22Rv1 (cell line): ENCODE measurements around the gene SENP7.
A peak's percentile ranks its signal among the peaks of the same experiment; 100 is the strongest.

ENCODE experiments used
- H3K27ac ChIP-seq: fragments of 450-650 bp; 2 replicates; pipeline ENCODE4 v1.5.1; 2017
- ZFX ChIP-seq: fragments of 450-650 bp; IDR thresholded peaks from 2 replicates; pipeline ENCODE4 v1.6.1; 2017; ENCODE audit warnings: antibody characterized with exemption, borderline replicate concordance
- TF ChIP-seq, protein P1 (sequence below): fragments of 450-650 bp; IDR thresholded peaks from 2 replicates; pipeline ENCODE4 v1.5.1; 2017; ENCODE audit warnings: mild to moderate bottlenecking

Gene SENP7

DNA sequence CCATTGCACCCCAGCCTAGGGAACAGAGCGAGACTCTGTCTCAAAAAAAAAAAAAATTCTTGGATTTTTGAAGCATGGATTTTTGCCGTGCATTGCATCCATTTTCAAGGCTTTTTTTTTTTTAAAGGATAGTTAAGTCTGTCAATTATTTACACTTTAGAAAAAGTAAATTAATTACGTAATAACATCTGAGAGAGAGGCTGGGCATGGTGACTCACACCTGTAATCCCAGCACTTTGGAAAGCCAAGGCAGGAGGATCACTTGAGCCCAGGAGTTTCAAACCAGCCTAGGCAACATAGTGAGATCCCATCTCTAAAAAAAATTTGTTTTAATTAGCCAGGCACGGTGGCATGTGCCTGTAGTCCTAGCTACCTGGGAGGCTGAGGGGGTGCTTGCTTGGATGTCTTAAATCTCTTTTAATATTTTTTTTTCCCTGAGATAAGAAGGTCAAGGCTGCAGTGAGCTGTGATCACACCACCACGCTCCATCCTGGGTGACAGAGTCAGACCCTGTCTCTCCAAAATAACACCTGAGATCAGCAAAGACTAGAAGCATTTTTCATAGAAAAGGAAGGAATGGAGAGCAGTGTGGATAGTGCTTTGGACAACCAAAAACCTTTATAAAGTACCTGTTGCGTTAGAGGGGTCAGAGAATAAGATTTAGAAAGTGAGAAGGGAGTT is 6.8 kb upstream of the SENP7 start:
- TF ChIP-seq, protein P1, sequence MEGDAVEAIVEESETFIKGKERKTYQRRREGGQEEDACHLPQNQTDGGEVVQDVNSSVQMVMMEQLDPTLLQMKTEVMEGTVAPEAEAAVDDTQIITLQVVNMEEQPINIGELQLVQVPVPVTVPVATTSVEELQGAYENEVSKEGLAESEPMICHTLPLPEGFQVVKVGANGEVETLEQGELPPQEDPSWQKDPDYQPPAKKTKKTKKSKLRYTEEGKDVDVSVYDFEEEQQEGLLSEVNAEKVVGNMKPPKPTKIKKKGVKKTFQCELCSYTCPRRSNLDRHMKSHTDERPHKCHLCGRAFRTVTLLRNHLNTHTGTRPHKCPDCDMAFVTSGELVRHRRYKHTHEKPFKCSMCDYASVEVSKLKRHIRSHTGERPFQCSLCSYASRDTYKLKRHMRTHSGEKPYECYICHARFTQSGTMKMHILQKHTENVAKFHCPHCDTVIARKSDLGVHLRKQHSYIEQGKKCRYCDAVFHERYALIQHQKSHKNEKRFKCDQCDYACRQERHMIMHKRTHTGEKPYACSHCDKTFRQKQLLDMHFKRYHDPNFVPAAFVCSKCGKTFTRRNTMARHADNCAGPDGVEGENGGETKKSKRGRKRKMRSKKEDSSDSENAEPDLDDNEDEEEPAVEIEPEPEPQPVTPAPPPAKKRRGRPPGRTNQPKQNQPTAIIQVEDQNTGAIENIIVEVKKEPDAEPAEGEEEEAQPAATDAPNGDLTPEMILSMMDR = no peak
- TF ChIP-seq ZFX = no peak
- no peak overlapping the region for H3K27ac ChIP-seq

DNA sequence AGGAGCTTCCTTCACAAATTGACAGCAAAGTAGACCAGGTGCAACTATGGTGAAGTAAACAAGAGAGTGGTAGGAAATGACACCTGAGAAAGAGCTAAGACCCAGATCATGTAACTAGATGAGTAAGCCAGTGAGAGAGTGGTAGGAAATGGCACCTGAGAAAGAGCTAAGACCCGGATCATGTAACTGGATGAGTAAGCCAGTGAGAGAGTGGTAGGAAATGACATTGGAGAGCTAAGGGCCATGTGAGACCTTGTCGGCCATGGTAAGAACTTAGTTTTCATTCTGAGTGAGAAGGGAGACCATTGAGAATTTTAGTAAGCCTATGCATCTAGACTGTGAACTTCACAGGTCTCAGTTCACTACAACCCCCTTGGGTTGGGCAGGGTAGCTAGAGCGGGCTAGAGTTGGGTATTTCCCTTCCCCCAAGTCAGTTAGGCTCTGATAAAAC is 5.4 kb upstream of the SENP7 start:
- no peak overlapping the region for H3K27ac ChIP-seq
- TF ChIP-seq, protein P1 = no peak
- TF ChIP-seq ZFX = no peak

DNA sequence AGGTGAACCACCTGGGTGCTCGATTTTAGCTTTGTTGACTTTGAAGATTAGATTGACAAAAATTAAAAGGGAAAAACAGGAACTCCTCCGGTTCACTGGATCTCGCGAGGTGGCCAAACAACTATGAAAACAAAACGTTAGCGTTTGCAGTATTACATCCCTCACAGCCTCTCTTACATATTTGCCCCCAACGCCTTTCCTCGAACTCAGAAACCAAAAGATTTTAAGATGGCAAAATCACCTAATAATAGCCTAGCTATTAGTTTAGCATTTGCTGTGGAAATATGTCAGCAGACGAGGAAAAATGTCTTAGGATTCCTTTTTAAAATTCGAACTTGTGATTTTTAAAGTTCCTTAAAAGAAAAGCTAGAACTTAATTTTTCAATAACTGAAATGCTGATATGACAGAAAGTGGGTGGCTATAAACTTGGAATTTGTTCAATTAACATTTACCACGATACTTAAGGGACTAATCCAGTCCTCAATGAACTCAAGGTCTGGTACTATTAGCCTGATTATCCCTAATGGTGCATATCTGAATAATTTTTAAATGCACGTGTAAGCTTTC is 491 bp upstream of the SENP7 start:
- peak overlapping the region; percentile 67 for H3K27ac ChIP-seq
- TF ChIP-seq, protein P1 = no peak
- TF ChIP-seq ZFX = no peak

DNA sequence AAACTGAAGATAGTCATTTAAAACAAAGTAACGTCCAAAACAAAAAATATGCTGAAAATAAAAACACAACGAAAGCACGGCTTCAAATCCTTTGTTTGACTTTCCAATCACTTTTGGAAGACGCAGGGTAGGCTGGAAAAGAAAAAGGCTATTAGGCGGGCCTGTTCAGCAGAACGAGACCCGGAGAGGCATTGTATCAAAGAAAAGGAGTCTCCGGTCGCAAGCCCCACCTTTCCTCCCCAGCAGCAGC is 691 bp downstream of the SENP7 start:
- peak overlapping the region; percentile 67 for H3K27ac ChIP-seq
- TF ChIP-seq, protein P1 = no peak
- TF ChIP-seq ZFX = no peak

DNA sequence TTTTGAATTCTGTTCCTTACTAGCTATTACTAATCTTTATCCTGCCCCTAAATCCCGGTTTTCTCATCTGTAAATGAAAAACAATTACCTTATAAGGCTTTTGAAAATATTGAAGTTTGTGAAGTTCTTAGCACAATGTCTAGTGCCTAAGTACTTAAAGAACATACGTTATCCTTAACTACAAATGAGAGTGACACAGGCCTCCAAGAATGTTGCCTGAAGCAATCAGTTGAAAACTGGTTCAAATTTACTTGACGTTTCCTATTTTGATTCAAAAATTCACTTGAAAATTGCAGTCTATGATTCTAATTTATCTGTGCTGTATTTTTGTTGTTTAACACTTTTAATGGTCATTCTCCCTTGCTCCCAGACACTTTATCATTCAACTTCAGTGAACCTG is 3.2 kb downstream of the SENP7 start:
- no peak overlapping the region for H3K27ac ChIP-seq
- TF ChIP-seq, protein P1 = no peak
- TF ChIP-seq ZFX = no peak

DNA sequence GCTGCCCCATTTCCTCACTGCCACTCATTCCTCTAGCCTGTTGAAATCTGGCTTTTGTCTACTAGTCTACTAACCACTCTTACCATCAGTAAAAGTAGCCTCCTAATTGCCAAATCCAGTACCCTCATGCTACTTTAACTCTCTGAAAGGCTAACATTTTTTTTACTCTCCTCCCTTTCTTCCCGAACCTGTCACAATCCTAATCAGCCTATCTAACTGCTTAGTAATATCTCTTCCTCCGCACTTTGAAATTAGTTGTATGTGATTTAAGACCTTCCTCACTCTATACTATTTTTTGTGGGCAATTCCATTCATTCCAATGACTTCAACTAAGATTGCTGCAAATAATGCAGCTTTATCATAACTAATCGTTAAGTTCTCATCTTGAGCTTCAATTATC is 3.7 kb downstream of the SENP7 start:
- no peak overlapping the region for H3K27ac ChIP-seq
- TF ChIP-seq ZFX = no peak
- TF ChIP-seq, protein P1 = no peak

DNA sequence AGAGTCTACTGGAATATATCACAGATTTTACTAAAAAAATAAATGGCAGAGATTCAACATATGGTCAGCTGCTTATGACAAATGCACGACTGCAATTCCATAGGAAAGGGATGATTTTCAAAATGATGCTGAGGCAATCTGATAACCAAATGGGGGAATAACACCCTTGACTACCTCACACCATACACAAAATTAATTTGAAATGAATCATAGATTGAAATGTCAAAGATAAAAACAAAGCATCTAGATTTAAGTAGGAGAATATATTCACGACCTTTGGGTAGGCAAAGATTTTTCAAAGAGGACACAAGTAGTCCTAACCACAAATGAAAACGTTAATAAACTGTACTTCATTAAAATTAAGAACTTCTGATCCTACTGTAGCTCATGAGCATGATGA is 11.2 kb downstream of the SENP7 start:
- TF ChIP-seq, protein P1 = no peak
- no peak for TF ChIP-seq ZFX
- no peak overlapping the region for H3K27ac ChIP-seq
